HTERT RPE-1 (cell line): ENCODE data around the gene WNT16.
"Not testable (repeated sequence)": the region's sequence is repeated elsewhere in the genome, so short reads cannot be mapped to it uniquely, and the experiment has no call there.

Experiments used
- in situ Hi-C: fragments of 300-500 bp; cut with MboI; formaldehyde crosslinking; loops from 4 replicates; pipeline ENCODE4 v1.14.3; 2020; ENCODE audit warnings: low sequenced_read_pairs

Gene WNT16

DNA sequence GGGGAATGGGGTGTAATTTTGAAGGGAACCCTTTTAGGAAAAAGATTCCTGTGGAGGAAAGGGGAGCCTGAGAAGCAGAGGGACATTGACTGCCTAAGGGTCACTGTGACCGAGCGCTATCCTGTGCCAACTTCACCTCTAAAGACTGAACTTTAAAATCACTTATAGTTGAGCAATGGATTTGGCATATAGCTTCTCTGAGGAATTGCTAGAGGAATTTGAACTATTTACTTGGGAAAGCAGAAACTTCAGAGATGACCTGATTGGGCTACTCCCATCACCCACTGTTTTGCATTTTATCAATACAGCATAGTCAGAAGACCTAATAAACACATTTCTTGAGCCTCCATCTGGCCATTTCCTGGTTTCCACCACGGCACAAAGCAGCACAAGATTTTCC lies 23.7 kb upstream of the WNT16 start:
- in situ Hi-C loops = no loop called here

DNA sequence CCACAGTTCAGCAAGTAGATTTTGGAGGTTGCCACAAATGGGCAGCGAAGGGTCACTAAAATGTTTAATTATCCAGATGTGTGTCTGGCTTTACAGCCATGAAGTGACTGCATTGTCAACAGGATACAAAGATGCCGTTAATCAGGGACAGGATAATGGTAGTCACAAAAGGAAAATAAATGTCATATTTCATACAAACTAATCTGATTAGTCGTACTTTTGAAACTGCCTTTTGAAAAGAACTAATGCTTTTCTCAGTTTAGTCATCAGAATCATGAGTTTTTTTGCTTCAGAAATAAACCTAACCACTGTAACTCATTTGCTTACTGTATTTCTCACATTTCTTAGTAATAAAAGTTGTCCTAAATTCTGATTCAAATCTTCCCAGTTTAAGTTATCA lies 22.2 kb upstream of the WNT16 start:
- in situ Hi-C loops = no loop called here

DNA sequence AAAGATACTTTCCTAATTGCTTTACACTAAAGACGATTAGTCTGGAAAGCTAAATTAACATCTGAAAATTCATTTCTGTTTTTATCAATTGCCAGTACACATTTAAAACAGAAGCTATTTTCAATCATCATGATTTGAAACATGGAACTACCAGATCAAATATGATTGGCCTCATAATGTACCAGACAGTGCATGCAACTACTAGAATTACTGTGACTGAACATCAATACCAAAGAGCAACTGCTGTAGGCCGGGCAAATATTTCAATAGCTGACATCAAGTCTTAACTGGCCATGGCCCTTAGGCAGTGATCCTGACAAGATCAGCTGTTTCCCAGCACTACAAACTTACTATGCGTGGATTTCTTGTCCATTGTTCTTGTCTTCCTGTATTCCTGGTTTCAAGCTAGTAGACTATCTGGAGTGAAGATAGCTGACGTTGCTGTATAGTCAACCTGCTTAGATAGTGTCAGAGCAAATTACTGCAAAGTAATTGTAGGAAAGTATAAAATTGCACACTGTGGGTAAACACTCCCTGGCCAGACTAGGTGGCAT lies 21.7 kb upstream of the WNT16 start:
- in situ Hi-C loops = no loop called here

DNA sequence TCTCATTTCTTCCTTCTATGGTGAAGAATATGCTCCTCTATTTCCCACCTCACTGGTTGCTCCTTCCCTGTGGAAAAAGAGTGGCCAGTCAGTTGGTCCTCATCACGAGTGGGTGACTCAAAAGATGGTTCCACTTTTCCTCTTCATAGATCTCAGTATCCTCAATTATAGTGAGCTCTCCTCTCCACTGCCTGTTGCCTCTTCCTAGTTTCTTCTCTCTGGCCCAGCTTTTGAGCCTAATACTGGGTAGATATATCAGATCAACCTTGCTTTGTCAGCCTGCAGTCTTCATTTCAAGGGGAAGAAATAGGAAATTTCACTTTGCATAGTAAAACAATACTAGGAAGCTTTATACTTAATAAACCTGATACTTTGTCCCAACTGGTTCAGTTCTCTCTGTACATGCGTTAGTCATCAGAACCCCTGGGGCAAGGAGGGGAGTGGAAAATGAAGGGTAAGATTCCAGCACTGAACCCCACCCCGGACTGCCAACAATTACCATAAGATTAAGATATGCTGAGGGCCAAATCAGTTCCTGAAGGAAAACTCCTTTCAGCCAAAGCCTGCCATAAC lies 15.5 kb upstream of the WNT16 start:
- in situ Hi-C loops = no loop called here

DNA sequence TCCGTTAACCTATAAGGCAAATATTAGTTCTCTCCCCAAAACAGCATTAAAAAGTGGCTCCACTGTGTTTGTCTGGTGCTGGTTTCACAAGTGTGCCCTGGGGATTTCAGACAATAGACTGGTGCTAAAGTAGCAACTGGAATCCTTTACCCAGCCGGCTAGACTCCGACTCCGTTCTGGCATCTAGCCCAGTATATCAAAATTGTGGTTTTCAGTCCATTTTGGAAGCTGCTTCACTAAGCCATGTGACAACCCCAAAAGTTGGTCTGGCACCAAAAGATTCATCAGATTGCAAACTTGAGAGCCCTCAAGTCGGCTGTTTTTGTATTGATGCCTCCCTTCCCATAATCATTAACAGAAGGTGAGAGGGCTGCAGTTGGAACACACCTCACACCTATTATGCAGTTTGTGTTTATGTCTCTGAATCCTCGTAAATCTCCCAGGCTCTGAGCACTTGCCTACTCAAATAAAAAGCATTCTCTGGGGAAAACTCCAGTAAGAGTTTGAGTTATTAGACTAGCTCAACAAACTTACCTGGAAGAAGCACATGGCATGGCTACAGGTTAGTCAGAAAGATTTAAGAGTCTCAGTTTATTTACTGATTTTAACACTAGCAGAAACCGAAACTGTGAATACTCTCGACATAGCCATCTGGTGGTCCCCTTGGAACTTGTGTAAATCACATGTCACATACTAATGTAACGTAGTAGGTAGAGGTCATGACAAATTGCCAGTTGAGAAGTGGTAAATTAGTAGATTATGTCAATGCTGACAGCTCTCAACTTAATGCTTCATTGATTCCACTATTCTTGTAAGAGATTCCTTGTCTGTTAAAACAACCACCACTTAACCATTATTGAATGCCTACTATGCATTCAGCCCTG lies 14.8 kb upstream of the WNT16 start:
- in situ Hi-C loops = no loop called here

DNA sequence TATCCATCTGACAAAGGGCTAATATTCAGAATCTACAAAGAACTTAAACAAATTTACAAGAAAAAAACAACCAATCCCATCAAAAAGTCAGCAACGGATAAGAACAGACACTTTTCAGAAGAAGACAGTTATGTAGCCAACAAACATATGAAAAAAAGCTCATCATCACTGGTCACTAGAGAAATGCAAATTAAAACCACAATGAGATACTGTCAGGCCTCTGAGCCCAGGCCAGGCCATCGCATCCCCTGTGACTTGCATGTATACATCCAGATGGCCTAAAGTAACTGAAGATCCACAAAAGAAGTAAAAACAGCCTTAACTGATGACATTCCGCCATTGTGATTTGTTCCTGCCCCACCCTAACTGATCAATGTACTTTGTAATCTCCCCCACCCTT lies 13.6 kb upstream of the WNT16 start:
- in situ Hi-C loops = not testable (repeated sequence)

DNA sequence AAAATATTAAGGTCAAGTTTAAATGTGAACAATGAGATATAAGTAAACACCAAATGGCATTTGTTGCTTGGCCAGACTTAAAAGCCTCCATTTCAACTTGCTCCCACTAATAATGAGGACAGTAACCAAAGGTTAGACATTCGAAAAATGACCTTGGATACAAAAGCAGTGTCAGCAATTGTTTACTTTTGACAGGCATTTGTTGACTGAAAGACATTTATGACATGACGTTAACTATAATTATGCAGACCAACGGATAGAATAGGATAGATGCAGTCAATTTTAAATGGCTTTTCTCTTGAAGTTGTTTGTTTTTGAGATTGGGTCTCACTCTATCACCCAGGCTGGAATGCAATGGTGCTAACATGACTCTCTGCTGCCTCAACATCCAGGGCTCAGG lies 6.3 kb upstream of the WNT16 start:
- in situ Hi-C loops = no loop called here

DNA sequence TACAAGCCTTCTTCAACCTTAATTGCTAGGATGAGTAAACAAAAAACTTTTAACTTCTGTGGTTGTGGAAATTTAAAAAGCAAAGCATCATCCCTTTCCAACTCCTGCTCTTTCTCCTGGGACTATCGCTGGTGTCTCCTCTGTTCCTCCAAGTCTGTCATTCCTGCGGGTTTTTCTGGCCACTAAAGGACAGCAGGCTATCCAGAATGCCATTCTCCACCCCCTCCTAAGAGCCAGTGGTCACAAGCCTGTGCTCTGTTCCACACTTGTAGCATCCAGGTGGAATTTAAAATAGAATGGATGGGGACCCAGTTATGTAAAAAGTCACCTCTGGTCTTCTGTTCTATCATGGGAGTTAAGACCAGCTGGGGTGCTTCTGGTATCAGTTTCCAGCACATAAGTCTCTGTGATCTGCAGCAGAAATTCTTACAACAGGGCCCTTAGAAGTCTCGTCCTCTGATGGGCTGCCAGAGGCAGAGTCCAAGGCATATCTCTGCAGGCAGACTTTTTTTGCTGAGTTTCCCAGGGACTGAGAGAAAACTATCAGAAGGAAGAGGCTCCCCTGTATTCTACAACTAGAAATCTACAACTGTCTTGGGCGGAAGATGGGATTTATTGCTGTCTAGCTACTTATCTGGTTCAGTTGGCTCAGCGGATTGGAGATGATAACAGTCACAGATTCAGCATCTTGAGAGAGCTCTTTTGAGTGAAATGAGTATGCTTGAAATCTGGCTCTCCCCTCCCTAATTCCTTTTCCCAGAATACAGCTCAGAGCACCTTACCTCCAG lies 5.1 kb upstream of the WNT16 start:
- in situ Hi-C loops = no loop called here

DNA sequence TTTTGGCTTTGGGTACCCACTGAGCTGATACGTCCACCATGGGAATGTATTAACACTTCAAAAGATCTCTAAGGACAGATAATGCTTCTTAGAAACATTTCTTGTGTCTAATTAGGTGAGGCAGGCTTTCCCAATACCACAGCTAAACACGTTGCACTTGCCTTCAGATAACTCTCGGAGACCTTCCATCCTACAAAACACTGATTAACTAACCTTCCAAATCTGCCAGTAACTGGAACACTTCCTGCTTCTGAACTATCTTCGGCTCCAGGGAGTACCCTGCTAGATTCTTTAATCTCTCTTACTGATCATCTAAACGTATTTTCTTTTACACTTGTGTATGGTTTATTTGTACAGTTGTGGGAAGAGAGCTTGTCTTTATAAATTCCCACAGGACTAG lies 1.1 kb upstream of the WNT16 start:
- in situ Hi-C loops = no loop called here

DNA sequence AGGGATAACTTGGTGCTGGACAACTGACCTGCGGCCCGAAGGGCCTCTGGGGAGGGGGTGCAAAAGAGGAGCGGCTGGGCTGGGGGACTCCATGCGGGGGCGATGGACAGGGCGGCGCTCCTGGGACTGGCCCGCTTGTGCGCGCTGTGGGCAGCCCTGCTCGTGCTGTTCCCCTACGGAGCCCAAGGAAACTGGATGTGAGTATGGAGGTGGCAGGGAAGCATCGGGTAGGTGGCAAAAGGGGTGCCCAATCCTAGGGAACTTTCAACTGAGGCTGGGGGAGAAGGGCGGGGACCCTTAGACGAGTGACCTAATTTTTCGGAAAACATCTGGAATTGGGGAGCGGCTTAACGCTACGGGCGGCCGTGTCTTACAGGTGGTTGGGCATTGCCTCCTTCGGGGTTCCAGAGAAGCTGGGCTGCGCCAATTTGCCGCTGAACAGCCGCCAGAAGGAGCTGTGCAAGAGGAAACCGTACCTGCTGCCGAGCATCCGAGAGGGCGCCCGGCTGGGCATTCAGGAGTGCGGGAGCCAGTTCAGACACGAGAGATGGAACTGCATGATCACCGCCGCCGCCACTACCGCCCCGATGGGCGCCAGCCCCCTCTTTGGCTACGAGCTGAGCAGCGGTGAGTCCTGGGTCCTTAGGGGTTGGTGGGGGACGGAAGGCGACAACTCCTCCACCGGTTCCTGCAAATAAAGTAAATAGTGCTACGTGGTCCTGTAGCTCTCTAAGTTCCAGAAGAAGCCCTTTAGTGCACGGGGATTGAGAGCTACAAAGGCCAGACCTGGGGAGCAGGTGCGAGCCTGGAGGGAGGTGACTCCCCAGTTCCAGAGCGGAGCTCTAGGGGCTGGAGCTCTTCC lies 622 bp downstream of the WNT16 start:
- in situ Hi-C loops = no loop called here

DNA sequence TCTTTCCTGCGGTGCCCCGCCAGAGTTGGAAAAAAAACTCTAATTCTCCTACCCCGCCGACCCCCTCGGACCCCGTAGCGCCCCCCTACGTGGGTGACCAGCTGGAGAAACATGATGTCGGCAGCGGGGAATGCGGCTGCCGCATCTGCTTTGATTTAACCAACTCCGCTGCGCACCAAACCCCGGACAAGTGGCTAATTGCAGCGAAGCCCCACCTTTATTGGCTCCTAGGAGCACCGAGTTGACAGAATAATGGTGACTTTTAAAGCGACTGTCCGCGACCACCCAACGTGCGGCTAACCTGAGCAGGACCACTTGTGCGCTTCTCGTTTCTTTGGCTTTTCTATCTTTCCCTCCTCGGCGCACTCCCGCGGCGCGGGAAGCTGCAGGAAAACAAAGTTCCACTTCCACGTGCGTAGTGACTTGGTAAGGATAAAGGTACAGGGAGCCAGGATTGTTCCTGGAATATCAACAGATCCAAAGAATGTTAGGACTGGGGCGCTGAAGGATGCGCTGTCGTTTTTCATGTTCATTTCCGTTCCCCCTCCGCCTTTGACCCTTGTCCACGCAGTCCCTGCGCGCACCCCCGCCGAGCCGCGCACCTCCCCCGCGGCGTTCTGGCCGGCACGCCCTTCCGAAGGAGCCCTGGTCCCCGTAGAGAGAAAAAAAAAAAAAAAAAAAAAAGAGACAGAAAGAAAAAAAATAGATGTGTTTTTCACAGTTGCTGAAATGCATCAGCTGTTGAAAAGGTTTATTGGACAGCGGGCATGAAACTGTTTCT lies 1.4 kb downstream of the WNT16 start:
- in situ Hi-C loops = no loop called here

DNA sequence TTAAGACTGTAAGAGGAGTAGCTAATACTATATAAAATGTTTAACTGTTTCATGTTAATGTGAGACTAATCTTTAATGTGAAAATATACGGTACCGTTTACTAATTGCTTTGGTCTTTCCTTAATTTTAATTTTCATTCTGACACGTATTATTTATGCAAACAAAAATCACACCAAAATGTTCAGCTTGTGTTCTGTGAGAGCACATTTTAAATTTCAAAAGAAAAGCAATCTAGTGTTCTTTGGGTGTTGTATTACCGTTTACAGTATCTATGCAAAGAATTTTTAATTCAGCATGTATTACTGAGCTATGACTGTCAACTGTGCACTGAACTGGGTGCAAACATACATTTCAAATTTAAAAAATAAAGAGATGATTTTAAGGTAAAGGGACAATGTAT lies 2.2 kb downstream of the WNT16 start:
- in situ Hi-C loops = no loop called here

DNA sequence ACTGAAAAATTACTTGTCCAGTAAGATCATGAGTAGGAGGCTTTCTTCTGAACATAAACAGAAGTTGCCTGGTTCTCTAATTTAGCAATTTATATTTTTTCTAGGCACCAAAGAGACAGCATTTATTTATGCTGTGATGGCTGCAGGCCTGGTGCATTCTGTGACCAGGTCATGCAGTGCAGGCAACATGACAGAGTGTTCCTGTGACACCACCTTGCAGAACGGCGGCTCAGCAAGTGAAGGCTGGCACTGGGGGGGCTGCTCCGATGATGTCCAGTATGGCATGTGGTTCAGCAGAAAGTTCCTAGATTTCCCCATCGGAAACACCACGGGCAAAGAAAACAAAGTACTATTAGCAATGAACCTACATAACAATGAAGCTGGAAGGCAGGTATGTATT lies 2.8 kb downstream of the WNT16 start:
- in situ Hi-C loops = no loop called here

DNA sequence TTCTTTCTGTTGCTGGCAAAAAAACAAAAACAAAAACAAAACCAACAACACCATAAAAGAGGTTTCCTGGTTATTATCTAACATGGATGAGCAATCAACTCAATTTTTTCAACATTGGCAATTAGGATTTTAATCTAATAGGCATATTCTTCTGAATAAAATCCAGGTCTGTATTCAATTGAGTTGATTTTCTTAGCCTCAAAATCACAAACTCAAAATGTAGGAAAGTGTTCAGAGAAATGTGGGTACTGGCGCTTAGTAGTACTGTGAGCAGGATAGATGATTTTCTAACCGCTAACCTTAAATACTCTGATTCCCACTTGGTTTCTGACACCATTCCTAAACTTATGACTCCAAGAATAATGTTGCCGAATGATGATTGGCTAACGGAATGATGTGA lies 5.6 kb downstream of the WNT16 start:
- in situ Hi-C loops = no loop called here

DNA sequence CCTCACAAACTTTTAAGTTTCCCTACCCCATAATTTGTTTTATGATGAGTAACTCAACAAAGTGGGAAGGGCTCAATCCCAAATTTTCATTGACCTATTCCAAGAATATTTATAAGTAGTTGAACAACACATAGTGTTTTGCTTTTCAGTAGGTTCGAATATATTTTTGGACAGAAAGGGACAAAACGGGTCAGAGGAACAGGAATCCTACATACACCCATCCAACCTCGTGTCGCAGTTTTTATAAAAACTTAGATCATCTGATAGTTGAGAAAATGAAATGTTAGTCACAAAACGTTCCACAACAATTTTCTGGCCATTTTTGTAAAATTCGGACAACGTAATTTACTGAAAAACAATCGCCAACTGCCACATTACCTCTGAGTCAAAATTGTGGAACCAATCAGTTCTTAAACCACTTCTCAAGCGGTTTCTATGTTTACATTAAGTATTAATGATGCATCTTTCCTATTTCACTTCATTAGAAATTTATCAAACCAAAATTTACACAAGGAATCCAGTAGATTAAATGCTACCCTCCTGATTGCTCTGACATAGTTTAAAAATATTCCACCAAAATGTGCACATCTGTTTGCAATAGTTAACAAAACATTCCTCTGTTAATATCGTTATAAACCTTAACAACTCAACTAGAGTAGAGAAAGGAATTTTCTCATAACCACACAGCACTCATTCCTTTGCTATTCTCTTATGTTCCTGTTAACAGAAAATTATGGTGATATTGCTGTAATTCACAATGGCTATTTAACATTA lies 6.3 kb downstream of the WNT16 start:
- in situ Hi-C loops = no loop called here

DNA sequence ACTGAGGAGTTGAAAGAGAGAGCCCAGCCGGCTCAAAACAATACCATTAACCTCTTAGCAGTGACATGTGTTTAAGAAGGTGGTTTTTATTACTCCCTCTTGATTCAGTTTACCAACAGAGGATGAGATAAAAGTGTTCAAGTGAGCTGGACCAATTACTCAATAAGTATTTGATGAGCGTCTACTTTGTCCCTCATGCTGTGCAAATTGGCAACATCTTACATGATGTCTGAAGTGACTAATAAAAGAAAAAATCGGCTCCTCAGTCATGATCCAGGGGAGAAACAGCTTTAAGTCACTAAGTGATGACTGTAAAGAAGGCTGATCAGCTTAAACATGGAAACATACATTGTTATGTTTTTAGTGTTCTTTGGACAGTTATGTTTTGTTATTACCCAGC lies 7.8 kb downstream of the WNT16 start:
- in situ Hi-C loops = no loop called here

DNA sequence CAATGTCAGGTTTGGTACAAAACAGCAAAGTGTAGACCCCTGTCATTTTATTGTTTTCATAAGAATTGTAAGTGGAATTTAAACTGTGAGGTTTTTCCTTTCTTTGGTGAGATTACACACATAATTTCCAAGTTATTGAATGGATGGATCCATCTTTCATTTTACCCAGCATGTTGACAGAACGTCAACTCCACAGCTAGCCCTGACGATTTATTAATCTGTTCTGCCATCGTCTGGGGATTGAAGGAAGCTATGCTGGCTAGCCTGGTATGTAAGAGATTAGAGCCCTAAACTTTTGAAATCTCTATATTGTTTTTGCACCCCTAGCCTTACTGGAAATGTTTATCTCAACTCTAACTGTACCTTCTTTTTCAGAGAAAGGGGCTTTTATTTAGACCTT lies 8.6 kb downstream of the WNT16 start:
- in situ Hi-C loops = no loop called here

DNA sequence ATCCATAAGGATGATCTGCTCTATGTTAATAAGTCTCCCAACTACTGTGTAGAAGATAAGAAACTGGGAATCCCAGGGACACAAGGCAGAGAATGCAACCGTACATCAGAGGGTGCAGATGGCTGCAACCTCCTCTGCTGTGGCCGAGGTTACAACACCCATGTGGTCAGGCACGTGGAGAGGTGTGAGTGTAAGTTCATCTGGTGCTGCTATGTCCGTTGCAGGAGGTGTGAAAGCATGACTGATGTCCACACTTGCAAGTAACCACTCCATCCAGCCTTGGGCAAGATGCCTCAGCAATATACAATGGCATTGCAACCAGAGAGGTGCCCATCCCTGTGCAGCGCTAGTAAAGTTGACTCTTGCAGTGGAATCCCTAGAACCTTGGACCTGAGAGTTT lies 10.3 kb downstream of the WNT16 start:
- in situ Hi-C loops = no loop called here

DNA sequence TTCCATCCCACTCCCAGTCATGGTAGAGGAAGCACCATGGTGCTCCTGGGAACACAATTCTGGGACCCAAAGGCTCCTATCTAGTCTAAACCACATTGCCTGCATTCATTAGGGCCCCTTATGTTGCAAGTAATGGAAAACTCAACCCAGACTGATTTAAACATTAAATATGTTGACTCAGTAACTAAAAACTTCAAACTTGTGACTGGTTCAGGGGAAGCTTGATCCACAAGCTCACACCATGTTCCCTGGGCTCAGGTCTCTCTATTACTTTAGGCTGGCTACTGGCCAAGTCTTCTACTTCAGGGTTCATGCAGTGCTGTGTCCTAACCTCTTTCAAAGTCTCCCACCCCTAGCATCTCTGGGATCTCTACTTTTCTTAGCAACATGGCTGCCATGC lies 13.1 kb downstream of the WNT16 start:
- in situ Hi-C loops = no loop called here
